HEK293T (cell line): Measurements from ENCODE around the gene PRDM10.

Source experiments
- CTCF ChIA-PET: fragments of 350-600 bp; formaldehyde crosslinking; extraction: SDS; loops from one replicate; lab custom pipeline; 2021; ENCODE audit warnings: antibody characterized with exemption, inconsistent platforms; lab: Yijun Ruan, JAX
- POLR2A ChIA-PET: fragments of 350-600 bp; formaldehyde crosslinking; extraction: SDS; loops from one replicate; lab custom pipeline; 2020; ENCODE audit warnings: antibody characterized with exemption, inconsistent platforms; lab: Yijun Ruan, JAX
- DNase-seq: peaks from one replicate; pipeline ENCODE4 v3.0.0; 2012; ENCODE audit warnings: mixed read lengths; ENCODE audit errors: extremely low spot score
- ARNT ChIP-seq: fragments of 450-650 bp; IDR thresholded peaks from 2 replicates; pipeline ENCODE4 v1.6.1; 2017; ENCODE audit warnings: mild to moderate bottlenecking
- BHLHE40 ChIP-seq: fragments of 450-650 bp; IDR thresholded peaks from 2 replicates; pipeline ENCODE4 v1.6.1; 2016; ENCODE audit warnings: mild to moderate bottlenecking, moderate library complexity, borderline replicate concordance
- CTBP1 ChIP-seq: fragments of 450-650 bp; IDR thresholded peaks from 2 replicates; pipeline ENCODE4 v1.6.1; 2016; ENCODE audit warnings: borderline replicate concordance
- ELF4 ChIP-seq: fragments of 450-650 bp; IDR thresholded peaks from 2 replicates; pipeline ENCODE4 v1.6.1; 2017; ENCODE audit warnings: antibody characterized with exemption
- FOXA1 ChIP-seq: fragments of 450-650 bp; IDR thresholded peaks from 2 replicates; pipeline ENCODE4 v1.6.1; 2016; ENCODE audit warnings: mild to moderate bottlenecking
- FOXK2 ChIP-seq: fragments of 450-650 bp; IDR thresholded peaks from 2 replicates; pipeline ENCODE4 v1.6.1; 2016; ENCODE audit warnings: mild to moderate bottlenecking
- FOXM1 ChIP-seq: fragments of 450-650 bp; IDR thresholded peaks from 2 replicates; pipeline ENCODE4 v1.6.1; 2017; ENCODE audit warnings: mild to moderate bottlenecking, borderline replicate concordance
- HDGF ChIP-seq: fragments of 450-650 bp; IDR thresholded peaks from 2 replicates; pipeline ENCODE4 v1.6.1; 2017; ENCODE audit warnings: antibody characterized with exemption, borderline replicate concordance
- L3MBTL2 ChIP-seq: fragments of 450-650 bp; conservative IDR thresholded peaks from 2 replicates; pipeline ENCODE4 v1.6.1; 2016; ENCODE audit warnings: mild to moderate bottlenecking
- LEF1 ChIP-seq: fragments of 450-650 bp; IDR thresholded peaks from 2 replicates; pipeline ENCODE4 v1.6.1; 2017; ENCODE audit warnings: mild to moderate bottlenecking, borderline replicate concordance
- NFRKB ChIP-seq: fragments of 450-650 bp; IDR thresholded peaks from 2 replicates; pipeline ENCODE4 v1.6.1; 2016; ENCODE audit warnings: mild to moderate bottlenecking, moderate library complexity
- SP1 ChIP-seq: fragments of 450-650 bp; IDR thresholded peaks from 2 replicates; pipeline ENCODE4 v1.6.1; 2017
- SUZ12 ChIP-seq: fragments of 450-650 bp; IDR thresholded peaks from 2 replicates; pipeline ENCODE4 v1.6.1; 2016; ENCODE audit warnings: mild to moderate bottlenecking
- TARDBP ChIP-seq: fragments of 450-650 bp; IDR thresholded peaks from 2 replicates; pipeline ENCODE4 v1.6.1; 2016
- ZNF384 ChIP-seq: fragments of 450-650 bp; IDR thresholded peaks from 2 replicates; pipeline ENCODE4 v1.6.1; 2016
- TF ChIP-seq, protein P1 (sequence below): fragments of 450-650 bp; IDR thresholded peaks from 2 replicates; pipeline ENCODE4 v1.6.1; 2016

The PRDM10 gene

DNA sequence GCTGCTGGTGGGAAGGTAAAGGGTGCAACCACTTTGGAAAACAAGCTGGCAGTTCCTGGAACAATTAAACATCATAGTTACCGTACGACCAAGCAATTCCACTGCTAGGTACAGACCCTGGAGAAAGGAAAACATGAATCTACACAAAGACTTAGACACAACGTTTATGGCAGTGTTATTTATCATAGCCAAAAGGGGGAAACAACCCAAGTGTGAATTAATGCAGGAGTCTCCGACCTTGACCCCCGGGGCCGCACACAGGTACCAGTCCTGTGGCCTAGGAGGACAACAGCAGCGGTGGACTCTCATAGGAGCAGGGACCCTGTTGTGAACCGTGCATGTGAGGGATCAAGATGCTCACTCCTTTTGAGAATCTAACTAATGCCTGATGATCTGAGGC, 22.5 kb downstream of the PRDM10 start:
- POLR2A ChIA-PET, result no interaction called here
- TF ChIP-seq ARNT (no peak), ELF4 (no peak), ZNF384 (no peak), HDGF (no peak), BHLHE40 (no peak), L3MBTL2 (no peak)
- CTCF ChIA-PET, result interaction anchor here (1.3 kb wide), 1 partner anchor 12 kb away, joined by 3 read pairs; no protein-coding TSS in a partner anchor
- DNase-seq, result no peak

DNA sequence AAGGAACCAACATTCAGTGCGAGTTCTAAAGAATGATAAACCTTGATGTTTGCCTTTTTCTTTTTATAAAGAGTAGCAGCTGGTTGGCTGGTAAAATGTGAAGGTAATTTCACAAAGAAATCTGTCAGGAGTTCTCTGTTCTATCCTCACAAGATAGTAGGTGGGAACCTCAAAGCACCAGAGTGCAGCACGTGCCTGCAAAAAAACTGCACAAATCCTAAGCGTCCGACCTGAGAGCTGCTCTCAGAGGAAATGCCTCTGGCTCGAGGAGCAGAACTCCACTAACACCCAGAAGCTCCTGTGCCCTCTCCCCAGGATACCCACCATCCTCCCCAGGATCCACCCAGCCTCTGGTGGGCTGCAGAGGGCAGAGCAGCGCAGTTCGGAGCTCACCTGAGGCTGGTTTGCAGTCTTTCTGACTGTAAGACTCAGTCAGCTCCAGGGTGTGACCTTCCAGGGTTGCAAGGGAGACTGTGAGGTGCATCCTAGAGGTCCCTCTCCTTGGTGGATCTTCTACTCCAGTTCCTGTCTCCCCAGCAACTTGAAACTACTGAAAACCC, 23.5 kb downstream of the PRDM10 start:
- no peak for TF ChIP-seq NFRKB
- TF ChIP-seq TARDBP, result no peak
- no peak for TF ChIP-seq CTBP1
- TF ChIP-seq L3MBTL2, result no peak
- TF ChIP-seq, protein P1, sequence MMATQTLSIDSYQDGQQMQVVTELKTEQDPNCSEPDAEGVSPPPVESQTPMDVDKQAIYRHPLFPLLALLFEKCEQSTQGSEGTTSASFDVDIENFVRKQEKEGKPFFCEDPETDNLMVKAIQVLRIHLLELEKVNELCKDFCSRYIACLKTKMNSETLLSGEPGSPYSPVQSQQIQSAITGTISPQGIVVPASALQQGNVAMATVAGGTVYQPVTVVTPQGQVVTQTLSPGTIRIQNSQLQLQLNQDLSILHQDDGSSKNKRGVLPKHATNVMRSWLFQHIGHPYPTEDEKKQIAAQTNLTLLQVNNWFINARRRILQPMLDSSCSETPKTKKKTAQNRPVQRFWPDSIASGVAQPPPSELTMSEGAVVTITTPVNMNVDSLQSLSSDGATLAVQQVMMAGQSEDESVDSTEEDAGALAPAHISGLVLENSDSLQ, result no peak
- no peak for TF ChIP-seq HDGF
- no peak for TF ChIP-seq LEF1
- no peak for TF ChIP-seq FOXK2
- no peak for TF ChIP-seq FOXM1
- no peak for TF ChIP-seq ELF4
- no peak for TF ChIP-seq SP1
- no peak for DNase-seq
- POLR2A ChIA-PET, result no interaction called here
- CTCF ChIA-PET, result interaction anchor here (1.3 kb wide), 1 partner anchor 13 kb away, joined by 3 read pairs; no protein-coding TSS in a partner anchor

DNA sequence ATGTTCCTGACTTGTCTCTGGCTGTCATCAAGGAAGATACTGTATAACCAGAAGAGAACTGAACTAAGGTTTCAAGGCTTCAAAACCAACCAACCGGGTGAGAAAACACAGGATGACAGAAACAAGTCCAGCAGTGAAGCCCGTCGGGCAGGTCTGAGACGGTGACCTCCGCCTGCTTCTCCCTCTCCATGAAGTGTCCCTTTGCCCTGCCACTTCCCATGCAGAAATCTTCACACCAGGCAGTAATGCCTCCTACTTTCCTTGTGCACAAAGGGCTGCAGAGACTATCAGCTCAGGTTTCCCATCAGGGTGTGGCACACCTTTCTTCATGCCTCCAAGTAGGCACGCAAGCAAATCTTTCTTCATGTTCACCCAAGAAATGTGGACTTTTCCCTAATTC, 24.2 kb downstream of the PRDM10 start:
- no peak for DNase-seq
- TF ChIP-seq ELF4 (no peak), TARDBP (no peak), LEF1 (no peak), ARNT (no peak), SUZ12 (no peak), BHLHE40 (no peak), FOXK2 (no peak), FOXA1 (no peak), SP1 (no peak), CTBP1 (no peak), L3MBTL2 (no peak), HDGF (no peak), FOXM1 (no peak), NFRKB (no peak), ZNF384 (no peak)
- TF ChIP-seq, protein P1, result no peak
- ChIA-PET POLR2A (no interaction called here), CTCF (interaction anchor here (0.5 to 1.3 kb wide), 2 partner anchors 14 to 155 kb away, joined by 3 read pairs; no protein-coding TSS in a partner anchor)

DNA sequence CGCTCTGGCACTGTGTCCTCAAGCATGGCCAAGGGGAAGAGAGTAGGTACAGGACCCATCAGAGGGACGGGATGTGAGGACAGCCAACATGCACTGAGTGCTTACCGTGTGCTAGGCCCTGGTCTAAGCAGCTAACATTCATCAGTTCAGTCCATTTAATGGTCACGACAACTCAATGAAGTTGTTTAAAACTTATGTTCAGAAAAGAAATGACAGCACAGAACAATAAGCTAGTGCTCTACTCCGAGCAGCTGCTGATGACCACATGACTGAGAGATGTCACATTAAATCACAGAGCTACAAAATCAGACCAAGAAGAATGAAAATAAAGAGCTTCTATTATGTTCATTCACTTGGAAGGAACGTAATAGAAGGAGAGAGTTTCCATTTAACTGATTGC, 26.3 kb downstream of the PRDM10 start:
- no peak for DNase-seq
- ChIA-PET CTCF (no interaction called here), POLR2A (no interaction called here)
- TF ChIP-seq ZNF384 (no peak), ARNT (no peak), FOXA1 (no peak)

DNA sequence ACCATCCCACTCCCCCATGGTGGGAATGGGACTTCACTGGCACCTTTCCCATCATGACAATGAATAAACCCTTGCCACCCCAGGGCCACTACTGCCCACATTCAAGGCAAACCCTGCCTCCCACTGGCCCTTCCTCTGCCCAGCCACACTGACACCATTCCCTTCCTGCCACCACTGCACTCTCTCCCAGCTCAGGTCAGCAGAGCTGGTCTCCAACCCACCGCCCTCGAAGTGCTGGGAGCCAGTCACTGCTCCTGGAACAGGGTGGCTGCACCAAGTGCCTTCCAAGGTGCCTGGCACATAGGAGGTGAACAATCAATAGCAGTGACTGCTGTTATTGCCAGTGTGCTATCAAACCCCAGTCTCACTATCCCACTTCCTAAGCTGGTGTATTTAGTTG, 27.1 kb downstream of the PRDM10 start:
- POLR2A ChIA-PET, result no interaction called here
- TF ChIP-seq ZNF384, result no peak
- no peak for TF ChIP-seq L3MBTL2
- no peak for TF ChIP-seq NFRKB
- TF ChIP-seq, protein P1, result no peak
- no peak for TF ChIP-seq BHLHE40
- TF ChIP-seq SUZ12, result no peak
- no peak for TF ChIP-seq FOXA1
- TF ChIP-seq CTBP1, result no peak
- TF ChIP-seq ELF4, result no peak
- no peak for TF ChIP-seq FOXK2
- no peak for TF ChIP-seq ARNT
- TF ChIP-seq HDGF, result no peak
- no peak for TF ChIP-seq TARDBP
- CTCF ChIA-PET, result interaction anchor here (0.6 kb wide), 1 partner anchor 156 kb away, joined by 3 read pairs; no protein-coding TSS in a partner anchor
- no peak for DNase-seq

DNA sequence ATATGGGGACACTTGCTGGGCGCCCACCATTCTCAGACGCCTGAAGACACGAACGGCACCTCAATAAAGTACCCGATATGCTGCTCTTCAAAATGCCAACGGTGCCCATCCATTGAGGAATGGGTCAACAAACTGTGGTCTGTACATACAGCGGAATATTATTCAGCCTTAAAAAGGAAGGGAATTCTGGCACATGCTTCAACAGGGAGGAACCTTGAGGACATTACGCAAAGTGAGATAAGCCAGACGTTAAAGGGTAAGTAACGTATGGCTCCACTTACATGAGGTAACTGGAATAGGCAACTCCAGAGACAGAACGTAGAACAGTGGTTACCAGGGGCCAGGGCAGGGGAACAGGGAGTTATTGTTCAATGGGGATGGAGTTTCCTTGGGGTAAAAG, 28.0 kb downstream of the PRDM10 start:
- DNase-seq, result no peak
- CTCF ChIA-PET, result no interaction called here
- TF ChIP-seq TARDBP (no peak), L3MBTL2 (no peak), FOXA1 (no peak), HDGF (no peak), CTBP1 (no peak), ARNT (no peak), LEF1 (no peak), SP1 (no peak), SUZ12 (no peak)
- TF ChIP-seq, protein P1, result no peak
- POLR2A ChIA-PET, result no interaction called here
